ENCODE results near the gene GAB1. TPM values are rescaled to one million over a fixed set of nuclear protein-coding genes. Genes with fewer than 3 reads are reported as not detected.

The GAB1 gene
- total RNA-seq, 4 donors from 2014 or later: 25.7 to 37.6 (median 32.8) TPM

GRCh38 chr4:143488687-143489086, 152.0 kb downstream of the GAB1 start:
- no peaks in the 10 kb centered on the region for H3K27me3 ChIP-seq
- H3K36me3 ChIP-seq: no peaks in the 10 kb centered on the region
- intact Hi-C loops (cut with DNase I): loop anchor here (10.0 kb wide), 1 partner anchor 284 kb away; no protein-coding TSS in a partner anchor
- H3K27ac ChIP-seq: no peak overlapping the region
- DNase-seq: no peak
- no peaks in the 10 kb centered on the region for H3K9me3 ChIP-seq
- H3K4me3 ChIP-seq: no peak overlapping the region
- WGBS, 2 donors: 83 to 86% methylated on average over 1 to 3 of the region's 3 CpGs
- no peaks in the 10 kb centered on the region for H3K4me1 ChIP-seq
- no peak for TF ChIP-seq POLR2A (IDR thresholded peaks at IDR 0.05)
- TF ChIP-seq, protein P1, sequence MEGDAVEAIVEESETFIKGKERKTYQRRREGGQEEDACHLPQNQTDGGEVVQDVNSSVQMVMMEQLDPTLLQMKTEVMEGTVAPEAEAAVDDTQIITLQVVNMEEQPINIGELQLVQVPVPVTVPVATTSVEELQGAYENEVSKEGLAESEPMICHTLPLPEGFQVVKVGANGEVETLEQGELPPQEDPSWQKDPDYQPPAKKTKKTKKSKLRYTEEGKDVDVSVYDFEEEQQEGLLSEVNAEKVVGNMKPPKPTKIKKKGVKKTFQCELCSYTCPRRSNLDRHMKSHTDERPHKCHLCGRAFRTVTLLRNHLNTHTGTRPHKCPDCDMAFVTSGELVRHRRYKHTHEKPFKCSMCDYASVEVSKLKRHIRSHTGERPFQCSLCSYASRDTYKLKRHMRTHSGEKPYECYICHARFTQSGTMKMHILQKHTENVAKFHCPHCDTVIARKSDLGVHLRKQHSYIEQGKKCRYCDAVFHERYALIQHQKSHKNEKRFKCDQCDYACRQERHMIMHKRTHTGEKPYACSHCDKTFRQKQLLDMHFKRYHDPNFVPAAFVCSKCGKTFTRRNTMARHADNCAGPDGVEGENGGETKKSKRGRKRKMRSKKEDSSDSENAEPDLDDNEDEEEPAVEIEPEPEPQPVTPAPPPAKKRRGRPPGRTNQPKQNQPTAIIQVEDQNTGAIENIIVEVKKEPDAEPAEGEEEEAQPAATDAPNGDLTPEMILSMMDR (IDR thresholded peaks at IDR 0.05): no peak

DNA sequence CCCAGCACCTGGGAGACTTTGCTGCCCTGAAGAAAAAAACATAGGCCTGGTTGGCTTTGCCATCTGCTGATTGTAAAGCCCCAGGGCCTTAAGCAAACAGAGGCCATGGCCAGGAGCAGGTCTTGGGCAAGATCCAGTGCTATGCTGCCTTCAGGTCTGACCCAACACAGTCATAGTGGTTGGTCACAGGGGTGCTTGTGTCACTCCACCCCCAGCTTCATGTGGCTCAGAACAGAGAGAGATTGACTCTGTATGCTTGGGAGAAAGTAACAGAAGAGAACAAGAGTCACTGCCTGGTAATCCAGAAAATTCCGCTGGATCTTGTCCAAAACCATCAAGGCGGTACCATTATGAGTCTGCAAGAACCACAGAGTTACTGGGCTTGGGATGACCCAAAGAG, 152.4 kb downstream of the GAB1 start:
- no peak for DNase-seq
- WGBS, 2 donors: 93 to 94% methylated on average over 2 of the region's 2 CpGs
- Histone ChIP-seq H3K27me3 (no peaks in the 10 kb centered on the region), H3K36me3 (no peaks in the 10 kb centered on the region), H3K27ac (no peak overlapping the region), H3K9me3 (no peaks in the 10 kb centered on the region), H3K4me1 (no peaks in the 10 kb centered on the region), H3K4me3 (no peak overlapping the region)
- intact Hi-C loops (cut with DNase I): loop anchor here (10.0 kb wide), 1 partner anchor 284 kb away; no protein-coding TSS in a partner anchor
- TF ChIP-seq POLR2A (IDR thresholded peaks at IDR 0.05): no peak
- TF ChIP-seq, protein P1 (IDR thresholded peaks at IDR 0.05): no peak

- Histone ChIP-seq H3K4me3 (no peak overlapping the region), H3K9me3 (no peaks in the 10 kb centered on the region), H3K27me3 (no peaks in the 10 kb centered on the region), H3K4me1 (no peaks in the 10 kb centered on the region), H3K27ac (no peak overlapping the region), H3K36me3 (no peaks in the 10 kb centered on the region)
- TF ChIP-seq POLR2A (IDR thresholded peaks at IDR 0.05): no peak
- TF ChIP-seq, protein P1 (IDR thresholded peaks at IDR 0.05): no peak
- no peak for DNase-seq
- 75 to 83% methylated on average over 8 of the region's 8 CpGs for WGBS, 2 donors
- intact Hi-C loops (cut with DNase I): no loop called here
Observed at GRCh38 chr4:143498021-143498420, 161.3 kb downstream of the GAB1 start.

GRCh38 chr4:143502231-143502630, 165.6 kb downstream of the GAB1 start:
- H3K9me3 ChIP-seq: no peaks in the 10 kb centered on the region
- H3K27me3 ChIP-seq: no peaks in the 10 kb centered on the region
- TF ChIP-seq, protein P1 (IDR thresholded peaks at IDR 0.05): no peak
- no peak for TF ChIP-seq POLR2A (IDR thresholded peaks at IDR 0.05)
- WGBS, 2 donors: 46 to 72% methylated on average over 1 of the region's 1 CpG
- no peak overlapping the region for H3K27ac ChIP-seq
- intact Hi-C loops (cut with DNase I): no loop called here
- DNase-seq: no peak
- no peak overlapping the region for H3K4me3 ChIP-seq
- H3K4me1 ChIP-seq: no peaks in the 10 kb centered on the region
- H3K36me3 ChIP-seq: no peaks in the 10 kb centered on the region

- H3K36me3 ChIP-seq: no peaks in the 10 kb centered on the region
- H3K4me1 ChIP-seq: no peaks in the 10 kb centered on the region
- 100% methylated on average over 1 of the region's 1 CpG for WGBS, 2 donors
- no peak overlapping the region for H3K4me3 ChIP-seq
- H3K27ac ChIP-seq: no peak overlapping the region
- H3K27me3 ChIP-seq: no peaks in the 10 kb centered on the region
- no peaks in the 10 kb centered on the region for H3K9me3 ChIP-seq
- intact Hi-C loops (cut with DNase I): no loop called here
- no peak for DNase-seq
- TF ChIP-seq, protein P1 (IDR thresholded peaks at IDR 0.05): no peak
- TF ChIP-seq POLR2A (IDR thresholded peaks at IDR 0.05): no peak
Observed at GRCh38 chr4:143506031-143506430, 169.4 kb downstream of the GAB1 start.

Measured in esophagus squamous epithelium (tissue), 5 donors.